ENCODE measurements around the gene PACSIN3.
A peak's percentile ranks its signal among the peaks of the same experiment; 100 is the strongest.
"Not testable (repeated sequence)": the region's sequence is repeated elsewhere in the genome, so short reads cannot be mapped to it uniquely, and the experiment has no call there.

Gene PACSIN3

GRCh38 chr11:47192111-47192510 is 5.9 kb upstream of the PACSIN3 start:
- no peak for FAIRE-seq
- TF ChIP-seq CTCF (IDR thresholded peaks at IDR 0.05; ENCODE audit: insufficient read depth, missing control alignments): no peak

GRCh38 chr11:47191137-47191536 is 4.9 kb upstream of the PACSIN3 start:
- not testable (repeated sequence) for FAIRE-seq; DNase-seq (ENCODE audit: insufficient read length, low spot score)

More at GRCh38 chr11:47192111-47192510, 5.9 kb upstream of the PACSIN3 start:
- no peak for DNase-seq (ENCODE audit: insufficient read length, low spot score)

GRCh38 chr11:47189100-47189834 is 3.0 kb upstream of the PACSIN3 start:
- DNase-seq (ENCODE audit: insufficient read length, low spot score) (no peak), FAIRE-seq (no peak)
- no peak for TF ChIP-seq CTCF (IDR thresholded peaks at IDR 0.05; ENCODE audit: insufficient read depth, missing control alignments)

GRCh38 chr11:47188259-47188658 is 2.0 kb upstream of the PACSIN3 start:
- no peak for DNase-seq (ENCODE audit: insufficient read length, low spot score)
- FAIRE-seq: no peak

GRCh38 chr11:47187723-47188122 is 1.5 kb upstream of the PACSIN3 start:
- FAIRE-seq: no peak
- DNase-seq (ENCODE audit: insufficient read length, low spot score): no peak
- TF ChIP-seq CTCF (IDR thresholded peaks at IDR 0.05; ENCODE audit: insufficient read depth, missing control alignments): no peak

More at GRCh38 chr11:47188259-47188658, 2.0 kb upstream of the PACSIN3 start:
- no peak for TF ChIP-seq CTCF (IDR thresholded peaks at IDR 0.05; ENCODE audit: insufficient read depth, missing control alignments)

- no peak for FAIRE-seq
- no peak for TF ChIP-seq CTCF (IDR thresholded peaks at IDR 0.05; ENCODE audit: insufficient read depth, missing control alignments)
- peak; percentile 65 for DNase-seq (ENCODE audit: insufficient read length, low spot score)
Observed at GRCh38 chr11:47186700-47187695, 764 bp upstream of the PACSIN3 start.

- TF ChIP-seq CTCF (IDR thresholded peaks at IDR 0.05; ENCODE audit: insufficient read depth, missing control alignments): no peak
- no peak for DNase-seq (ENCODE audit: insufficient read length, low spot score)
- no peak for FAIRE-seq
Observed at GRCh38 chr11:47185305-47186075, 744 bp downstream of the PACSIN3 start.

Measured in D721Med (cell line).